Nephron (organoid): Measurements from ENCODE around the gene KCND3.
"Not testable (repeated sequence)": the region's sequence is repeated elsewhere in the genome, so short reads cannot be mapped to it uniquely, and the experiment has no call there.

Experiments
- H3K27ac Mint-ChIP-seq, 3 experiments: 2 replicates each; pipeline ENCODE4 v1.8.0; 2020; ENCODE audit warnings: mixed read lengths in 3 of 3, mild to moderate bottlenecking in 2 of 3, moderate library complexity in 1 of 3
- H3K27me3 Mint-ChIP-seq: 2 replicates; pipeline ENCODE4 v1.8.0; 2021; ENCODE audit warnings: low read depth, mild to moderate bottlenecking, moderate library complexity, mixed read lengths
- H3K36me3 Mint-ChIP-seq: 2 replicates; pipeline ENCODE4 v1.8.0; 2020; ENCODE audit warnings: low read depth, mixed read lengths
- H3K4me1 Mint-ChIP-seq: 2 replicates; pipeline ENCODE4 v1.8.0; 2020; ENCODE audit warnings: mixed read lengths
- H3K4me3 Mint-ChIP-seq, 3 experiments: 2 replicates each; pipeline ENCODE4 v1.8.0; 2020; ENCODE audit warnings: mild to moderate bottlenecking in 3 of 3, mixed read lengths in 3 of 3, moderate library complexity in 2 of 3
- H3K9me3 Mint-ChIP-seq: 2 replicates; pipeline ENCODE4 v1.8.0; 2020; ENCODE audit warnings: mixed read lengths
- CTCF ChIP-seq, 3 experiments: fragments of 200-600 bp; sonication (generic); IDR thresholded peaks; one replicate each; pipeline ENCODE4 v1.5.0; 2021; ENCODE audit warnings: antibody characterized with exemption in 3 of 3; ENCODE audit not compliant: unreplicated experiment in 3 of 3

KCND3 gene

GRCh38 chr1:111746614-111746999 lies 242.9 kb downstream of the KCND3 start:
- H3K27me3 Mint-ChIP-seq: peaks cover 13% of the 10 kb centered on the region
- TF ChIP-seq CTCF (IDR thresholded peaks at IDR 0.05; ENCODE audit: unreplicated experiment in 3 of 3): no peak
- H3K36me3 Mint-ChIP-seq: no peaks in the 10 kb centered on the region
- no peaks in the 10 kb centered on the region for H3K9me3 Mint-ChIP-seq
- no peak overlapping the region for H3K4me3 Mint-ChIP-seq
- peaks cover 47% of the 10 kb centered on the region for H3K4me1 Mint-ChIP-seq
- no peak overlapping the region for H3K27ac Mint-ChIP-seq

GRCh38 chr1:111745675-111746613 lies 243.5 kb downstream of the KCND3 start:
- Mint-ChIP-seq H3K27ac (no peak overlapping the region), H3K27me3 (peaks cover 17% of the 10 kb centered on the region), H3K4me1 (peaks cover 45% of the 10 kb centered on the region), H3K4me3 (no peak overlapping the region), H3K9me3 (no peaks in the 10 kb centered on the region), H3K36me3 (no peaks in the 10 kb centered on the region)
- no peak for TF ChIP-seq CTCF (IDR thresholded peaks at IDR 0.05; ENCODE audit: unreplicated experiment in 3 of 3)

- Mint-ChIP-seq H3K36me3 (no peaks in the 10 kb centered on the region), H3K4me3 (no peak overlapping the region), H3K9me3 (no peaks in the 10 kb centered on the region), H3K27me3 (peaks cover 25% of the 10 kb centered on the region), H3K27ac (no peak overlapping the region), H3K4me1 (peaks cover 32% of the 10 kb centered on the region)
- no peak for TF ChIP-seq CTCF (IDR thresholded peaks at IDR 0.05; ENCODE audit: unreplicated experiment in 3 of 3)
Measured at GRCh38 chr1:111743679-111744101, 245.8 kb downstream of the KCND3 start.

- no peak for TF ChIP-seq CTCF (IDR thresholded peaks at IDR 0.05; ENCODE audit: unreplicated experiment in 3 of 3)
- H3K27ac Mint-ChIP-seq: no peak overlapping the region
- H3K9me3 Mint-ChIP-seq: no peaks in the 10 kb centered on the region
- peaks cover 27% of the 10 kb centered on the region for H3K27me3 Mint-ChIP-seq
- H3K4me3 Mint-ChIP-seq: no peak overlapping the region
- peaks cover 26% of the 10 kb centered on the region for H3K4me1 Mint-ChIP-seq
- no peaks in the 10 kb centered on the region for H3K36me3 Mint-ChIP-seq
Measured at GRCh38 chr1:111742938-111743549, 246.4 kb downstream of the KCND3 start.

- Mint-ChIP-seq H3K4me3 (peak overlapping the region in 2 of 3 experiments; percentile 39 to 44), H3K27me3 (peaks cover 30% of the 10 kb centered on the region), H3K4me1 (peaks cover 19% of the 10 kb centered on the region)
- H3K27ac Mint-ChIP-seq, H3K9me3 Mint-ChIP-seq, H3K36me3 Mint-ChIP-seq: not testable (repeated sequence)
Measured at GRCh38 chr1:111742292-111742691, 247.2 kb downstream of the KCND3 start.

- Mint-ChIP-seq H3K4me1 (peaks cover 6% of the 10 kb centered on the region), H3K36me3 (no peaks in the 10 kb centered on the region), H3K27me3 (peaks cover 30% of the 10 kb centered on the region), H3K9me3 (no peaks in the 10 kb centered on the region), H3K4me3 (peak overlapping the region; percentile 77 to 96 (median 92)), H3K27ac (peak overlapping the region; percentile 66 to 72 (median 71))
- TF ChIP-seq CTCF (IDR thresholded peaks at IDR 0.05; ENCODE audit: unreplicated experiment in 3 of 3): no peak
Measured at GRCh38 chr1:111739925-111740765, 249.3 kb downstream of the KCND3 start.
